ENCODE data around the gene IER5L.
"Not testable (repeated sequence)": the region's sequence is repeated elsewhere in the genome, so short reads cannot be mapped to it uniquely, and the experiment has no call there.

The IER5L gene

DNA sequence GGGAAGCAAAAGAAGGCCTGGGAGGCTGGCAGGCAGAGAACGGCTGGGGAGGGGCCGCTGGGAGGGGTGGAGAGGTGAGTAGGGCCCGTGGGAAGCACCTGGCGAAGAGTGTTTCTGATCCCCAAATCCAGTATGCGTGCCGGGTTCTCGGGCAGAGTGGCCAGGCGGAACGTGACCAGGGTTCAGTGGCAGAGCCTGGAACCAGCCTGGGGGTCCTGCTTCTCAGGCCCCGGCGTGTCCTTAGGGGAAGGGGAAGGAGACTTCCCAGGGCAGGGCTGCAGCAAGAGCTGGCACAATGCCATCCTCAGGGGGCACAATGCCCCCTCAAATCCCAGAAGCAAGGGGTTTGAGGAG, 25.5 kb upstream of the IER5L start:
- DNase-seq (ENCODE audit: low read depth in 2 of 3, low spot score in 2 of 3), result no peak

DNA sequence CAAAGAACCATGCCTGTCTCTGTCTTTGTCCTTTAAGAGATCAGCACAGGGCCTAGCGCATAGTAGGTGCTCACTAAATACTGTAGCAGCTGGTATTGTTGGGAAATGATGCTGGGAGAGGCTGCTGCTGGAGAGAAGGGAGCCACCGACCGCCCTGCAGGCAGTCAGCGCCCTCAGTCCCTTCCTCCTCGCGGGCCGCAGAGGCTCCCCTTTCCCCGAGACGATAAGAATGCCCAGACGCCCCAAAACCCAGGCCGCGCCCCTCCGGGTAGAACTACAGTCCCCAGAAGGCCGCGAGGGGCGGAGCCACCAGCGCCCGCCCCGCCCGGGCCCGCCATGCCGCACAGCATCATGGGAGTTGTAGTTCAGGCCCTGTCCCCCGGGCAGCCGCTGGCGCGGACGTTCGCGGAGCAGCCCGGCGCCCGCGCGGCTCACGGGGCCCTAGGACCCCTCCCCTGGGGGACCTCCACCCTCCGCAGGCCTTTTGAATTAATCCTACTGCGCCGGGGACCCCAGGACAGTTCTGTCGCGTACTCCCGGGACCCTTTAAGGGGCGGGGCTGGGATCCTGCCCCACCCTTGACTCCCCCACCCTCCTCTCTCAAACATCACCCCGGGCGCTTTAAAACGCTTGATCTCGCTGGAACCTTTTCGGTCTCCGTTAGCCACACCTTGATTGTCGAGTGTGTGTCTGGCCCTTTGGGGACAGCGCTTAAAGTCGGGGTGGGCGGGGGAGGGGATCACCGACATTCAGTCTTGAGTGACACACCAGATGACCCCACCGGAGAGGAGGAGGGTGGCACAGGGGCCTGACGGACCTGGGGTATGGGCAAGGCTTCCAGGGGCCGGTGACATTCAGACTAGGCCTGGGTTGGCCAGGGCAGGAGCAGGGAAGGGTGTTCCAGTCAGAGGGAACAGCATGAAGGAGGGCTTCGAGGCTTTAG, 24.8 kb upstream of the IER5L start:
- DNase-seq (ENCODE audit: low read depth in 2 of 3, low spot score in 2 of 3), result peak; percentile 79 to 91 (median 90)

DNA sequence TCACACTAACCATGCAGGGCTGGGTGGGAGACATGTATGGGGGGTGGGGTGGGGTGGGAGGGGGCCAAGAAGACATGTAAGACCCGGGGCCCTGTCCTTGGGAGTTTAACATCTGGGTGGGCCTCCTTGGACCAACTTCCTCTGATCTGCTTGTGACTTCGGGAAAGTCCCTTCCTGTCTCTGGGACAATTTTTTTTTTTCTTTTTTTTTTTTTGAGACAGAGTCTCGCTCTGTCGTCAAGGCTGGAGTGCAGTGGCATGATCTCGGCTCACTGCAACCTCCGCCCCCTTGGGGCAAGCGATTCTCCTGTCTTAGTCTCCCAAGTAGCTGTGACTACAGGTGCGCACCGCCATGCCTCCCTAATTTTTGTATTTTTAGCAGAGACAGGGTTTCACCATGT, 23.8 kb upstream of the IER5L start:
- no peak for DNase-seq (ENCODE audit: low read depth in 2 of 3, low spot score in 2 of 3)

DNA sequence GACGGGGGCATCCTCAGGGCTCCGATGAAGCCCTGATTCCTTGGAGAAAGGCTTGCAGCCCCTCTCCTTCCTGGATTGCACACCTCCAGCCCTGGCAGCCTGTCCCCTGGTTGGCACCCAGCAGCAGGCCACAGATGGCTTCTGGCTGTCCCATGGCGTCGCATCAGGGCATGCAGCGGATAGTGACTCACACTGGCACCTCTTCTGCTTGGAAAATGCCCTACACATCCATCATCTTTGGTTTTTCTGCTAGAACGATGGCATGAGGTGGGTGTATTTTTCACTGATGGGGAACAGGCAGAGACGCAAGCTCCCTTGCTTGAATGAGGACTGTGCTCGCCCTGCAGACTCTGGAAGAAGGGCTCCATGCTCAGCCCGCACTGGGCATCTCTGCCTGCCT, 23.2 kb upstream of the IER5L start:
- no peak for DNase-seq (ENCODE audit: low read depth in 2 of 3, low spot score in 2 of 3)

DNA sequence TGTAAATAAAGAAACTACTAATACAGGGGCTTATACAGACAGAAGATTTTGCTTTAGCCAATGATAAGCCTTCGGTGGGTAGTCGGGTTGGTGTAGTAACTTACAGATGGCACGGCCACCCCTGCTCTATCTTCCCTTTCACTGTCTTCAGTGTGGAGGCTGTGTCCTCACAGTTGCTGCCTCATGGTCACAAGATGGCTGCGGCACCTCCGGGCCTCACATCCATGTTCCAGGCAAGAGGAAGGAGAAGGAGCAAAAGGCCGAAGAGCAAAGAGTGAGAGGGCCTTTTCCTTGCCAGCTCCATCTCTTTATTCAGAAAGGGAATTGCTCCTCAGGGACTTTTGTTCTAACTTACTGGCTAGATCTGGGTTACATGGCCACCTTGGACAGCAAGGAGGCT, 22.2 kb upstream of the IER5L start:
- no peak for DNase-seq (ENCODE audit: low read depth in 2 of 3, low spot score in 2 of 3)

DNA sequence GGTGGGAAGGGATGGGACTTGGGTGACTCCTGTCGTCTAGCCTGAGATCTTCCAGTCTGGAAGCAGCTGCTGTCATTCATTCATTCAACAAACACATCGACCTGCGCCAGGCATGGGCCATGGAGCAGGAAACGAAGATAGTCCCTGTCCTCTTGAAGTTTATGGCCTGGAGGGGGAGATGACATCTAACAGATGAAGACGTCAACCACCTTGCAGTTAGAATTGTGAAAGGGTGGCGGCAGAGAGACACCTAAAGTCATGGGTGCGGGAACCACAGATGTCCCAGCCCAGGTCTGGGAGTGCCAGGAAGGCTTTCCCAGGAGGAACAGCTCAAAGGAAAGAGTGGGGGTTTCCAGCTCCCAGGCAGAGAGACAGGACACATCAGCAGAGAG, 21.0 kb upstream of the IER5L start:
- no peak for DNase-seq (ENCODE audit: low read depth in 2 of 3, low spot score in 2 of 3)

DNA sequence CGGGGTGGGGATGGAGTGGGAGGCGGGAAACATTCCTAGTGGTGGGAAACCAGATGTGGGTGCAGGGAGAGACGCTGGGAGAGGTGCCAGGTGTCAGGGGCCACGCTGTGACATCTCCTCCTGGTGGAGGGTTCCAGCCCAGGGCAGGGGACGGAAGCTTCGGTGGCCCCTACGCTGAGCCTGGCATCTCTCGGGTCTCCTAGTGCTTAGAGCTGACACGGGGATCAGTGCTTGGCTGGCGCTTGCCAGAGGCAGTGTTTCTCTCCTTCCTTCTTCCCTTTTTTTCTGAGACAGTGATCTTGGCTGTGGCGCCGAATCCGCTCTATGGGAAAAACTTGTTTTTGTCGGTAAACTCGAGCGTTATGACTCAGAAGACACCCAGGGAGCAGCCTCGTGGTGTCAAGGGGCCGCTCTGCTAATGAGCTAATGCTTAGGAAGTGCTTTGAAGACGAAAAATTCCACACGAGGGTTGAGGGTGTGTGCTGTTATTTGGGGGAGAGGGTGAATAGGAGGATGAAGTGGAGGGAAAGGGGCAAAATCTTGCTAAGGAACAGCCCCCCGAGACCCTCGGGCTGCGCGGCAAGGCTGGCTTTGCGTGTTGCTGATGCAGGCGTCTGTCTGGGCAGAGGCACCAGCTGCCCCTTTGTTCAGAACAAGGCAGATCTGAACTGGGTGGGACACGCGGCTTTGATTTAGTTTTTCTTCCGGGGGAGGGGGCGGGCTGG, 20.4 kb upstream of the IER5L start:
- DNase-seq (ENCODE audit: low read depth in 2 of 3, low spot score in 2 of 3), result no peak

DNA sequence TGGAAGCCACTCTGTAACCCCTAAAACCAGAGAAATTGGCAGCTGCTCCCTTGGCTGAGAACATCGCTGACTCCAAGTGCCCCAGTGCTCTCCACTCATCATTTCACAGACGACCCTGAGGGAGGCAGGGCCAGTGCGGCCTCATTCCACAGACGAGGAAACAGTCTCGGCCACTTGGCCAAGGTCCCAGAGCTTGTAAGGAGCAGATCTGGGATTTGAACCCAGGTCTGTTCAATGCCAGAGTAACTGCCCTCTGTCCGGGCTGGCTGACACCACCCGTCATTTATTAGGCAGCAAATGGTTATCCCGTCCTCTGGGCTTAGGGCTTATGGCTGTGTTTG, 19.9 kb upstream of the IER5L start:
- DNase-seq (ENCODE audit: low read depth in 2 of 3, low spot score in 2 of 3), result no peak

DNA sequence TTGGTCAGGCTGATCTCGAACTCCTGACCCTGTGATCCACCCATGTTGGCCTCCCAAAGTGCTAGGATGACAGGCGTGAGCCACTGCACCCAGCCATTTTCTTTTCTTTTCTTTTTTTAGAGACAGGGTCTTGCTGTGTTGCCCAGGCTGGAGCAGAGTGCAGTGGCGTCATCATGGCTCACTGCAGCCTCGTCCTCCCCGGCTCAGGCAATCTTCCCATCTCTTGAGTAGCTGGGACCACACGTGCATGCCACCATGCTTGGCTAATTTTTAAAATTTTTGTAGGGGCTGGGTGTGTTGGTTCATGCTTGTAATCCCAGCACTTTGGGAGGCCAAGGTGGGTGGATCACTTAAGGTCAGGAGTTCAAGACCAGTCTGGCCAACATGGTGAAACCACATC, 19.0 kb upstream of the IER5L start:
- not testable (repeated sequence) for DNase-seq (ENCODE audit: low read depth in 2 of 3, low spot score in 2 of 3)

DNA sequence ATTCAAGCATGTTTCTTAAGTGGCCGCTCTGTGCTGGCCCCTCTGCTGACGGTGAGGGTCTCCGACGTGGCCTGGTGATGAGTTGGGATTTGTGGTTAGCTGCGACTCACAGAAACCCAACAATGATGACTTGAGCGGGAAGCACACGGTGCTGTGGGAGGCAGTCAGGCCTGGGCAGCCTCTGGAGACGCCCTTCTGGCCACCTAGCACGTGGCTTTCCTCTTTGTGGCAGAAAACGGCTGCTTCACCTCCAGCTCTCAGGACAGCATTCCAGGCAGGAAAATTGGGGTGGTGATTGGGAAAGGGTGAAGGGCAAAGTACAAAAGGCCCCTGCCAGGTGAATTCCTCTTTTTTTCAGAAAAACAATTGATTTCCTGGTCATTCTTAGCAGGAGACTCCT, 17.5 kb upstream of the IER5L start:
- no peak for DNase-seq (ENCODE audit: low read depth in 2 of 3, low spot score in 2 of 3)

DNA sequence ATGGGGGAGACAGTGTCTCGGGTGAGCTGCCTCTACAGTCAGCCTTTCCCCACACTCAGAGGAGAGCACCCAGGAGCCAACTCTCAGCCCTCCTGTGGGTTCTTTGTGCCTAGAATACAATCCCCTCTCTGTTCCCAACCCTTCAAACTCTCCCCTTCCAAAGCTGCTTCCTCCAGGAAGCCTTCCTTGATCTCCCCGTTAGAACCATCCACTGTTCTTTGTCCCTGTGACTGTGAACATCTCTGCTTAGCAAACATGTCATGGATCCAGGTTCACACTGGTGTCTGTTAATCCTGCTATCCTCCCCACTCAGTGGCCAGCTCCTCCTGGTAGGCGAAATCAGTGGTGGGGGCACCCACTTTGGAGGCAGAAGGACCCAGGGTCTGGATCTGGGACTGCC, 16.2 kb upstream of the IER5L start:
- no peak for DNase-seq (ENCODE audit: low read depth in 2 of 3, low spot score in 2 of 3)

DNA sequence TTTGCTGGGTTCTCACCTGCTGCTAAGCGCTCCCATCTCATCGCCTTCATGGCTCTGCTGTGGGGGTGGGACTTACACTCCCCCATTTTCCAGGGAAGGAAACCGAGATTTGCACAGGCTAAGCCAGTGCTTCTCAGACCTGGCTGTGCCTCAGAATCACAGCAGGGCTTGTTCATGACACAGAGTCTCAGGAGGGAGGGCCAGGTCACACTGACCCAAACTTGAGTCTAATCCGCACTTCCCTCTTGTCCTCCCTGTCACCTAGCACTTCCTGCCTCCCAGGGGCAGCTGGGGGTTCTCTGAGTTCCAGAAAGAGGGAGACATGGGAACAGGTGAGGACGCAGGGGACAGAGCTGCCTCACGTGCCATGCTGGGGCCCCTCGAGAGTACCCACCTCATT, 15.6 kb upstream of the IER5L start:
- DNase-seq (ENCODE audit: low read depth in 2 of 3, low spot score in 2 of 3), result no peak

DNA sequence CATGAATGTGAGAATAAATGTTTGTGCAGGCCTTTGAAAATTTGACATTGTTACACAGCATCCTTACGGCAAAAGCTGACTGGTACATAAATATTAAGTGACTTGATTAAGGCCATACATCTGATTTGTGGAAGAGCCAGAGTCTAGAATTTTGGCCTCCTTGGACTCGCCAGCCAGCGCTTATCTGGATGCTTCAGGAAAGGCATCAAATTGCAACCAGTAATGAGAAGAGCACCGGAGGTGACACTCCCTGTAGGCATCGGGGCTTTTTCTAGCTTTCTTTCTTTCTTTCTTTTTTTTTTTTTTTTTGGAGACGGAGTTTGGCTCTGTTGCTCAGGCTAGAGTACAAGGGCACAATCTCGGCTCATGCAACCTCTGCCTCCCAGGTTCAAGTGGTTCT, 13.2 kb upstream of the IER5L start:
- DNase-seq (ENCODE audit: low read depth in 2 of 3, low spot score in 2 of 3), result no peak

DNA sequence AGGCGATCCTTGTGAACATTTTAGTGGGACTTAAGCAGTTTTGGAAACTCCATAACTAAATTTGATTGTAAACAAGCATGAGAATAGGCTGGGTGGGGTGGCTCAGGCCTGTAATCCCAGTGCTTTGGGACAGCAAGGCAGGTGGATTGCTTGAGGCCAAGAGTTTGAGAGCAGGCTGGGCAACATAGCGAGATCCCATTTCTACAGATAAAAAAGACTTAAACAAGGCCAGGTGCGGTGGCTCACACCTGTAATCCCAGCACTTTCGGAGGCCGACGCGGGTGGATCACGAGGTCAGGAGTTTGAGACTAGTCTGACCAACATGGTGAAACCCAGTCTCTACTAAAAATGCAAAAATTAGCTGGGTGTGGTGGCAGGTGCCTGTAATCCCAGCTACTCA, 11.9 kb upstream of the IER5L start:
- not testable (repeated sequence) for DNase-seq (ENCODE audit: low read depth in 2 of 3, low spot score in 2 of 3)

DNA sequence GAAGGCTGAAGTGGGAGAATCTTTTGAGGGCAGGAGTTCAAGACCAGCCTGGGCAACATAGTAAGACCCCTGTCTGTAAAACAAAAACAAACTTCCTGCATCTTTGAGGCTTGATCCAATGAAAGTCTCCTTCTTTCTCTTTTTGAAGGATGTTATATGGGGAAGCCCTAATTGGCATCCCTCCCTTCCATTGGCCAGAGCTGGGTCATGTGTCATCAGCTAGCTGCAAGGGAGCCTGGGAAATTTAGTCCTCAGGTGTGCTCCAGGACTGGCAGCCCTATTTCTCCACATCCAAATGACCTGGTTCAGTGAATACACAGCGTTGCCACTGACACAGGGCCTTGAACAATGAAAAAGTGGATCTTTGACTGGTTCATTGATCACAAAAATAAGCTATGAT, 9.0 kb upstream of the IER5L start:
- no peak for DNase-seq (ENCODE audit: low read depth in 2 of 3, low spot score in 2 of 3)

DNA sequence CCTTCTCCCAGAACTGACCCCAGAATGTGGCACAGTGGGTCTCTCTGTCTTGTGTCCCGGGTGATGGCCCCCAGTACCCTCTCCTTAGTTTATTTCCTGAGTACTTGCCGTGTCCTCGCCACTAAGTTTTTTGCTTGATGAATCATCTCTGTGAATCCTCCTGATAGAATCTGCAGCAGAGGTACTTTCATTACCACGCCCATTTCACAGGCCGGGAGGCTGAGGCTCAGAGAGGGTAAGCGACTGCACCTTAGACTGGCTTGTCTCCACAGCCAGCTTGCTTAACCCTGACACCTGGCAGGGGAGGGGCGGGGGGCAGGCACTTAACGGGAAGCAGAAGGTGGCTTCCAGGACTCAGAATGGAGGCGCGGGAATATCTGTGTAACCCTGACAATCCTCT, 7.9 kb upstream of the IER5L start:
- DNase-seq (ENCODE audit: low read depth in 2 of 3, low spot score in 2 of 3), result no peak

DNA sequence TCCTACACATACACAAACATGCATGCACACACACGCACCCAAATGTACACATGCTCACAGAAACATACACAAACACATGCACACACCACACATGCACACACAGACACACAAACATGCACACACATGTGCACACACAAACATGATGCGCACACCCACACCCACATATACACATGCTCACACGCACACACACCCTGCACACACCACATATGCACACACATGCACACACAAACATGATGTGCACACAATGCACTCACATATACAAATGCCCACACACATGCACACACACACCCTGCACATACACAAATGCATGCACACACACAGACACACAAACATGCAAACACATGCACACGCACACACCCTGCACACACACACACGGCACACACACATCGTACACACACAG, 7.3 kb upstream of the IER5L start:
- DNase-seq (ENCODE audit: low read depth in 2 of 3, low spot score in 2 of 3), result no peak

DNA sequence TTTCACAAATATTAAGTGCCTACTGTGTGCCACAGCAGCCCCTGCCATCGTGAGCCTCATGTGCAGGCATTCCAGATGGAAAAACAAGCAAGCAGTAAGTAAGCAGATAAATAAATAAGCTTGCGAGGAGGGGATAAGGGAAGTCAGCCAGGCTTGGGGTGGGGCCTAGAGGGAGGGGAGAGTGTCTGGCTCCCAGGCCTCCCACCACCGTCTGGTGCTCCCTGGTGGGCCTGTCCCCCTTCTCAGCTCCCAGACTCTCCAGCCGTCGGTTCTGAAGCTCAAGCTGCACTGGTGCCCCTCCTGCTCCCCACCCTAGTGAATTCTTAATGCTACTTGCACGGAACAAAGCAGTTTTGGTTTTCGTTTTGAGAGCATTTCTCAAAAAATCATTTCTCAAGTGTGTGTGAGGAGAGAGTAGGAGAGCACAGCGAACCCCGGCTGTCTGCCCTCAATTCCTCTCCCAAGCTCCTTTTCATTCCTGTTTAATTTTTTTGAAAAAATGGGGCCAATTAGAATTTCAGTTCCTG, 6.6 kb upstream of the IER5L start:
- no peak for DNase-seq (ENCODE audit: low read depth in 2 of 3, low spot score in 2 of 3)

DNA sequence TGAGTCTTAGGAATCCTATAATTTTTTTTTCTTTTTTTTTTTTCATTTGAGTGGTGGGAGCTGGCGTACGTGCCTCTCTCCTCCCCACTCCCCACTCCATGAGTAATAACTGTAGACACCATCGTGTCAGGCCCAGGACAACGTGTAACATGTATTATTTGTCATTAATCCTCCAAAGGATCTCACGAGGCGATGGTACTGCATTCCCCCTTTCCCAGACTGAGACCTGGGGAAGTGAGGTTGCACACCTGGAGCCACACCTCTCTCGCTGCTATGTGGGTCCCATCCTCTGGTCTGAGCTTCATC, 6.1 kb upstream of the IER5L start:
- DNase-seq (ENCODE audit: low read depth in 2 of 3, low spot score in 2 of 3), result no peak

DNA sequence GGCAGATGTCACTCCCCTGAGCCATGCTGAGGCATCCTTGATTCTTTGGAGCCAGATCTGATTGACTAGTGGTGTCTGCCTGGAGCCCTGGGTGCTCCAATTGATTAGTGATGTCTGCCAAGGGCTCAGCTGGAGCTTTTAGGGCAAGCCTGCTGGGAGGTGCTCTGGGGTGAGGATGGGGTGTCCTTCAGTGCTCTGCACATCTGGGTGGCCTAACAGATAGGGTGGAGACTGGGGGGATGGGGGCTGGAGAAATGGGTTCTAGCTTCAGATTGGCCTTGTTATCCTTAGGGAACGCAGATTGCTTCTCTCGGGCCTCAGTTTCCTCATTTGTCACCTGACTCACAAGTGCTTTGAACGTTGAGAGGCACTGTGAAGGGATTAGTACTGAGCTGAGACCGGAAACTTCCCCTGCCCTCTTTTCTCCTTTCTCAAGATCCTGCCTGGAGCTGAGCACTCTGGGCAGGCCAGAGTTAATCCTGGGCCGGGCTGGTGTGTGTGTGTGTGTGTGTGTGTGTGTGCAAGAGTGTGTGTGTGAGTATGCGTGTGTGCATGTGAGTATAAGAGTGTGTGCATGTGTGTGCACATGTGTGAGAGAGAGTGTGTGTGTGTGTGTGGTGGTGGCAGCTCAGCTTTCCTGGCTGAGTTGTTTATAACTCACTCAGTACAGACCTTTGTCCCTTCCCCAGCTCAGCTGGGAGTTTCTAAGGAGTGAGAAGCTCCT, 5.6 kb upstream of the IER5L start:
- DNase-seq (ENCODE audit: low read depth in 2 of 3, low spot score in 2 of 3), result no peak

DNA sequence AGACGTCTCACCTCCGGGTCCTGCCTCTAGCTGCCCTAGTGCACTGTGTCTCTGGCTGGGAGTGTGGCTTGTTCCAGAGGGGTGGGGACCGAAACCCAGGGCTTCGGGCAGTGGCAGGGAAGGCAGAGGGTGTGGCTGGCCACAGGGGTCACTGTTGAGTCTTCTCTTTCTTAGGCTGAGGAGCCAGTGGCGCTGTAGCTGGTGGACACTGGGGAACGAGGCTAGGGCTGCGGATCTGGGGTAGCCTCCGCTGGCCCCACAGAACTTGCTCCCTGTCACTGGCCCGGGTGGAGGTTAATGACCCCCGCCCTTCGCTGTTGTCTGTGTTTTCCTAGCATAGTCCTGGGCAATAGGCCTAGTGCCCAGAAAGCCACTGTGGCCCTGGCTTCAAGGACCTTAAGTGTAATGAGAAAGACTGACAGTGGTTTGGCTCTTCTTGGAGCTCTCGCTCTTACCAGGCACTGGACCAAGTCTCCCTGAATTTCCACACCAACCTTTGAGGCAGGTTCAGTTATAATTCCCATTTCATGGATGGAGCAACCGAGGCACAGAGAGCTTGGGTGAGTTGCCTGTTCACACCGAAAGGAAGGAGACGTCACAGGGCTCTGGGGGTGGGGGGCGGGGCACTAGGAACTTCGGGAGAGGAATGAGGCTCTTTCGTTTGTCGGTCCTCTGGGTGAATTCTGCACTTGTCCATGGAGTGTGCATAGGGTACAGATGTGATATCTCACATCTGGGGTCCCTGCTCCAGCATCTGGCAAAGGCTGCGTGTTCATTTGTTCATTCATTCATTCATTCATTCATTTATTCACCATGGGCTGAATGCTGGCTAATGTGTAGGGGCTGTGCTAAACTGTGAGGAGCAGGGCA, 4.8 kb upstream of the IER5L start:
- DNase-seq (ENCODE audit: low read depth in 2 of 3, low spot score in 2 of 3), result no peak
